HG02763 (cell line): ENCODE measurements around the gene IFNLR1.

Experiments
- ATAC-seq: cut with Tn5 transposase; IDR thresholded peaks from one replicate; pipeline ENCODE4 v1.9.1; 2021; ENCODE audit warnings: mild to moderate bottlenecking, moderate library complexity; ENCODE audit not compliant: unreplicated experiment

Gene IFNLR1

DNA sequence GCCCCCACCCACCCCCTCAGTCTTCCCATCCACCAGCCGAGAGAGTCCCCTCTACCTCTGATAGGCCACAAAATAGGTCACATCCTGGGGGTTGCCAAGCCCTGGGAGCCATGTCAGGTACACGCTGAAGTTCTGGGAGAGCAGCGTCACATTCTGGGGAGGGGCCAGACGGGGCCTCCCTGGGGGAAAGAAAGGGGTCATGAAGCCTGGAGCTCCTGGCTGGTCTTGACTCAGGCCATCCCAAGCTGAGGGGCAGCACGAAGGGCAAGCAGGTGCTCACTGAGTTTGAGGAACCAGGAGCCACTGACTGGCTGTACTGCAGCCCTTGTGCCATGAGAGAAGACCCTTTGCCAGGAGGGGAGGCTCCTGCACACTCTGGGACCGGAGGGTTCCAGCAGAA is 6.4 kb downstream of the IFNLR1 start:
- ATAC-seq = no peak

DNA sequence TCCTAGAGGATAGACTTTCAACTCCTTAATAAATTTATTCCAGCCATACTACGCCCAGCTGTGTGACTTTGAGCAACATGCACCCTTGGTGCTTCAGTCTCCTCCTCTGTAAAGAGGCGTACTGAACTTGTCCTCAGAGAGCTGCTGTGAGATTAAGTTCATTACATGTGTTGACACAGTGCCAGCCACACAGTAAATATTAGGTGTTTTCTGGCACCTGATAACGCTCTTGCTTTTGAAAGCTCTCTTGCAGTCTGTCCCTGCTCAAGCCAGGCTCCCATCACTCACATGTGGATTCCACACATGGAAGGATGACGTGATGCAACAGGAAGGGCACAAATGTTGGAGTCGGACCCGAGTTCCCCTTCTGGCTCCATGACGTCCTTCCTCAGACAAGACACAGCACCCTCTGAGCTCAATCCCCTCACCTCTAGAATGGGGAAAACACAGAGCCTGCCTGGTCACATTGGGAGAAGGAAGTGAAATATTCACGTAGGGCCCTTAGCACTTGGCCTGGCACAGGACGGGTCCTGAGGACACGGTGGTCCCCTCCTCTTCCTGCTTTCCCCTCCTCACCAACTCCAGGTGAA is 7.7 kb downstream of the IFNLR1 start:
- ATAC-seq = no peak

DNA sequence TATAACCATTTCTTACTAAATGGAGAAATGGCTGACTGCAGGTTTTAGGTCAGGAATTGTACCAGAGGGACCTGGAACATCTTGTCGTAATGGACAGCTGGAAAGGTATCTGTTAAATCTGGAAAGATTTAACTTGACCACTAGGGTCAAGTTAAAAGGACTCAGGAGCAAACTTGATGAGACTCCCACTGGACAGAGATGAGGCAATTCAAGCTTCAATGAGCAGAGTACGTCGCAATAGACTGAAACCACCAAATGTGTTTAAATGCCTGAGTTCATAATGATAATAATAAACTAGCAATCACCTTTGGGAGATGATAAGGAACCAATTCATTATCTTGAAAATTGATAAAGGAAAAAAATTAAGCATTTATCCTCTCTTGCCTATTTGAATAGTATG is 8.7 kb downstream of the IFNLR1 start:
- no peak for ATAC-seq

DNA sequence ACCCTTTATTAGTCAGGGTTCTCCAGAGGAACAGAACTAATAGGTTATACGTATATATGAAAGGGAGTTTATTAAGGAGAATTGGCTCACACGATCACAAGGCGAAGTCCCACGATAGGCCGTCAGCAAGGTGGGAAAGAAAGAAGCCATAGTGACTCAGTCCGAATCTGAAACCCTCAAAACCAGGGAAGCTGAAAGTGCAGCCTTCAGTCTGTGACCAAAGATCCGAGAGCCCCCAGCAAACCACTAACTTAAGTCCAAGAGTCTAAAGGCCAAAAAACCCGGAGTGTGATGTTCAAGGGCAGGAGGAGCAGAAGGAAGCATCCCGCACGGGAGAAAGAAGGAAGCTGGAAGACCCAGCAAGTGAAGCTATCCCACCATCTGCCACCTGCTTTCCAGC is 9.9 kb downstream of the IFNLR1 start:
- no peak for ATAC-seq

DNA sequence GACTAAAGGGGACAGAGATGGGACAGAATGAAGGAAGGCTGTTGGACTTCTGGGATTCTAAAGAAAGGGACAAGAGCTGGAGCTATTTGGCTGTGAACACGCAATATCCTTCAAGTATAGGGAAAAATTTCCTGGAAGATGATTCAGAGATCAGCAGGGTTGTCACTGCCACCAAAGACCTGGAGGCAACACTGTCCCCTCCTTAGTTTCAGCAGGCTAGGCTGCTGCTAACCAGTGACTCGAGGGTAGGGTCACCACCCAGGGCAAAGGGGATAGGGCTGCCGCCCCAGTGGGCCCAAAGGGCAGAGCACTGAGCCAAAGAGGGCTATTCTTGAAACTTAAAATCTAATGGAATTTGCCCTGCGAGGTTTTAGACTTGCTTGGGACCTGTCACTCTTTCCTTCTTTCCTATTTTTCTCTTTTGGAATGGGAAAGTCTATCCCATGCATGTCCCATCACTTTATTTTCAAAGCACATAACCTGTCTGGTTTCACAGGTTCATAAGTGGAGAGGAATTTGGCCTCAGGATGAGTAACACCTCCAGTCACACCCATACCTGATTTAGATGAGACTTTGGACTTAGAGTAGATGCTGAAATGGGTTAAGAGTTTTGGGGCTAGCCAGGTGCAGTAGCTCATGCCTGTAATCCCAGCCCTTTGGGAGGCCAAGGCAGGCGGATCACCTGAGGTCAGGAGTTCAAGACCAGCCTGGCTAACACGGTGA is 11.9 kb downstream of the IFNLR1 start:
- ATAC-seq = no peak

DNA sequence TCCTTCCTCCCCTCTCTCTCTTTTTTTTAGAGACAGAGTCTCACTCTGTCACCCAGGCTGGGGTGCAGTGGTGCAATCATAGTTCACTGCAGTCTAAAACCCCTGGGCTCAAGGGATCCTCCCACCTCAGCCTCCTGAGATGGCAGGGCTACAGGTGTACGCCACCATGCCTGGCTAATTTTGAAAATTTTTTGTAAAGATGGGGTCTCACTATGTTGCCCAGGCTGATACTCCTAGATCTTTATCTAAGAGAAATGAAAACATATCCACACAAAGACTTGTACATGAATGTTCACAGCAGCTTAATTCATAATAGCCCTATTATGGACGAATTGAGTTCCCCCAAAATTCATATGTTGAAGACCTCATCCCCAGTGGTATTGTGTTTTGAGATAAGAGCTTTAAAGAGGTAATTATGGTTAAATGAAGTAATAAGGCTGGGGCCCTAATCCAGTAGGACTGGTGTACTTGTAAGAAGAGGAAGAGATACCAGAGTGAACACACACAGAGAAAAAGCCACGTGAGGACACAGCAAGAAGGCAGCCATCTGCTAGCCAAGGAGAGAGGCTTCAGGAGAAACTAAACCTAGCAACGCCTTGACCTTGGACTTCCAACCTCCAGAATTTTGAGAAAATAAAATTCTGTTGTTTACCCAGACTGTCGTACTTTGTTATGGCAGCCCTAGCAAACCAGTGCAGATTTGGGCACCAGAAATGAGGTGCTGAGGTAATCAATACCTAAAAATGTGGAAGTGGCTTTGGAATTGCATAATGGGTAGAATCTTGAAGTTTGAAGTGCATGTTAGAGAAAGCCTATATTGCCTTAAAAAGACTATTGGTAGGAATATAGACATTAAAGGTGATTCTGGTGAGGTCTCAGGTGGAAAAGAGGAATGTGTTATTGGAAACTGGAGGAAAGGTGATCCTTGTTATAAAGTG is 13.2 kb downstream of the IFNLR1 start:
- no peak for ATAC-seq

DNA sequence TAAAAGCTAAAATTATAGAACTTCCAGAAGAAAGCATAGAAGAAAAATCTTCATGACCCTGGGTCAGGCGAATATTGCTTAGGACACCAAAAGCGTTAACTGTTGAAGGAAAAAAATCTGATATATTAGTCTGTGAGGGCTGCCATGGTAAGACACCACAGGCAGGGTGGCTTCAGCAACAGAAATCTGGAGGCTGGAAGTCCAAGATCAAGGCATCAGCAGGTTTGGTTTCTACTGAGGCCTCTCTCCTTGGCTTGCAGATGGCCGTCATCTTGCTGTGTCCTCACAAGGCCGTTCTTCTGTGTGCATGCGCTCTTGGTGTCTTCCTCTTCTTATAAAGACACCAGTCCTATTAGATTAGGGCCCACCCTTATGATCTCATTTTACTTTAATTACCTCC is 14.5 kb downstream of the IFNLR1 start:
- no peak for ATAC-seq

DNA sequence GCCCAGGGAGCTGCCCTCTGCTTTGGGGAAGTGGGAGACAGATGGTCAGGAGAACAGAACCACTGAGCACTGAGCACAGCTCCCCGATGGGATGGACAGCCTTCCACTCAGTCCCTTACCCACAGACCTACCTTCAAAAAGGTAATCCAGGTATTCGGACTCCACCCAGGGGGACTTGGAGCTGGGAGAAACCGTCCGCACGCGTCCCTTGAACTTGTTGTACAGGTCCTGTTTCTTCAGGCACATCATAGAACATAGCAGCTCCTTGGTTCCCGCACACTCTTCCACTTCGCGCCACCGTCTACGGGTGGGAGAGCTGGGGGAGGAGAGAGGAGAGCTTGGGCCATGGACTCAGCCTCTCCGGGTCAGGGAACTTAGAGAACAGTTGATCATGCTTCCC is 17.8 kb downstream of the IFNLR1 start:
- ATAC-seq = no peak

DNA sequence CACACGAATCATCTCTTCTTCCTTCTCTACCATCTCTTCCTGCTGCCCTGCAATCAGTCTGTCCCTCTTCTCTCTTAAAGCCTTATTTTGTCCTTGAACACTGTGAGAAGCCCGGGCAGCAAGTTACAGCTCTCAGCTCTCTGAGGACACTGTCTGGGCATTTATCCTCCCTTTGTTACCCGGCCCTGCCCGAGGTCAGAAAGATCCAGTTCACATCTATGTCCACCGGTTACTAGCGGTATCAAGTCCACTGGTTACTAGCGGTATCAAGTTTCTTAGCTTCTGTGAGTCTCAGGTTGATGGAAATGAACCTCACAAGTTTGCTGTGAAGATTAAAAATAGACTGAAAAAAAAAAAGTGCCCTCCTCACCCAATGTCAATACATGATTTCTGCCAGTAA is 18.8 kb downstream of the IFNLR1 start:
- no peak for ATAC-seq

DNA sequence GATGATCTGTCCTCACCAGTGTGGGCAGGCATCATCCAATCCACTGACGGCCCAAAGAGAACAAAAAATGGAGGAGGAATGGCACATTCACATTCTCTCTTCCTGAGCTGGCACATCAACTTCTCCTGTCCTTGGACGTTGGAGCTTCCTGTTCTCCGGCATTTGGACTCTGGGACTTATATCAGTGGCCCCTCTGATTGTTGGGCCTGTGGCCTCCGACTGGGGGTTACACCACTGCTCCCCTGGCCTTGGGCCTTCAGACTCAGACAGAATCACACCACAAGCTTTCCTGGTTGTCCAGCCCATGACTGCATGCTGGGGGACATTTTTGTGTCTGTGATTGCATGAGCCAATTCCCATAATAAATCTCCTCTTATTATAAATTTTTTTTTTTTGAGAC is 20.1 kb downstream of the IFNLR1 start:
- ATAC-seq = no peak

DNA sequence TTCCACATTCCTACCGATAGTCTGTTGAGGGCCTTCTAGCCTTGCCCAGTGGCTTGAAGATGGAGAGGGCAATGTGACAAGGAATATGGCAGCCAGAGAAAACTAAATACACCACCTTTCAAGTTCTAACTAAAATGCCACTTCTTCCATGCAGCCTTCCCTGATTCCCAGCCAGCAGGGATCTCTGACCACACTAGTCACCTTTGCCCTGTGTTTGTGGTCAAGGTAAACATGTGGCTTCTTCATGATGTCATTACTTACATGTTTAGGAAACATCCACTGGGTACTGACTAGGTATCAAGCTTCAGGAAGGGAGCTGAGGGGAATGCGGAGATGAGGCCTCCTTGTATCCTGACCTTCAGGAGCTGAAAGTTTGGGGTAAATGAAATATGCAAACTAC is 21.6 kb downstream of the IFNLR1 start:
- no peak for ATAC-seq

DNA sequence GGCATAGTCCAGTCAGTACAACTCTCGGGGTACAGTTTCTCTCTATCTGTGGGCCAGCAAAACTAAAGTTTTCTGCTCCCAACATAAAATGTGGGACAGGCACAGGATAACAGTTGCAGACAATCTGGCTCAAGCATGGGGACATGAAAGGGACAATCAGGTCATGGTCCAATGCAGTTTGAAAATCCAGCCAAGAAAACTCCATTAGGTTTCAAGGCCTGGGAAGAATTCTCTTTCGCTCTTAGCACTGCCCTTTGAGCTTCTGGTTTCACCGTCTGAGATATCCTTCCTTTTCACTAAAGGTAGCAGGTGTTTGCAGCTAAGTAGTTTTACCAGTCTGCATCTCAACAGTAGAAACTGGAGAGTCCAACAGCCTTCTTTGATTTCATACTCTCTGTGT is 23.1 kb downstream of the IFNLR1 start:
- ATAC-seq = no peak

DNA sequence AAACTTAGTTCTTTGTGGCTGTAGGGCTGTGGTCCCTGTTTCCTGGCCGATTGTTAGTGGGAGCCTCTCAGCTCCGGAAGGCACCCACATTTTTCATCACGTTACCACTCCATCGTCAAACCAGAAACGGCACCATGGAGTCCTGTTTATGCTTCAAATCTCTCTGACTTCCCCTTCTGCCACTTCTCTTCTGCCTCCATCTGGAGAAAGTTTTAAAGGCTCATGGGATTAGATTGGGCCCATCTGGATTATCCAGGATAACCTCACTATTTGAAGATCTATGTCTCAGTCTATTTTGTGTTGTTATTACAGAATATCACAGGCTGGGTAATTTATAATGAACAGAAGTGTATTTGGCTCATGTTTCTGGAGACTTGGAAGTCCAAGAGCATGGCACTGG is 24.9 kb downstream of the IFNLR1 start:
- no peak for ATAC-seq

DNA sequence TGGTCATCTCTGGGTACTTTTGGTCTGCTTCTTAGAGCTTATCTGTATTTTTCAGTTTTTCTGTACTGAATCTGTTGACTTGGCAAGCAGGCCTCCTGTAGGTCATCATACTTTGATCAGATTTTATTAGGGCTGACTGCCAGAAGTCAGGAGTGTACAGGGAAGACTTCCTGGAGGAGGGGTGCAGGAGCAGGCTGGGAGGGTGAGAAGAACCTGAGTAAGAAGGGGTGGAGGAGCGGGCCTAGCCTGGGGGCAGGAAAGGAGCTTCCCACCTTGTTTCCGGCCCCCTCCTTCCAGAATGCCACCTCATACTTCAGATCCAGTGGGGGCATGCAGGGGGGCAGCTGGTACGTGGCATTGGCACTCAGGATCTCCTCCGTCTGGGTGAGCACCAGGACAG is 25.8 kb downstream of the IFNLR1 start:
- ATAC-seq = no peak

DNA sequence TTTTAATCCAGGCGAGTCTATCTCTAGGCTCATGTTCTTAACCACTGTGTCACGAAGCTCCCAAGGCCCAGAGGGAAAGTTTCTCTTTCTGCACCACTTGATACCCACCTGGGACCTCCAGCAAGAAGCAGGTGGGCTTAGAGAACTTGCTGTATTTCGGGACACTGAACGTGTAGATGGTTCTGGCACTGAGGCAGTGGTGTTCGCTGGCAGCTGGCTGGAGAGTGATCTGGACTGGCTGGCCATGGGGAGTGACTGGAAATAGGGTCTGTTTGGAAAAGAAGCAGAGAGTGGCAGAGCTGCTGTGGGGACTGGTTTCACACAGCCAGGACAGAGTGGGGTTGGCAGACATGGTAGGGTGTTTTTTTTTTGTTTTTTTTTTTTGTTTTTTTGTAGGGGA is 27.7 kb downstream of the IFNLR1 start:
- ATAC-seq = no peak

DNA sequence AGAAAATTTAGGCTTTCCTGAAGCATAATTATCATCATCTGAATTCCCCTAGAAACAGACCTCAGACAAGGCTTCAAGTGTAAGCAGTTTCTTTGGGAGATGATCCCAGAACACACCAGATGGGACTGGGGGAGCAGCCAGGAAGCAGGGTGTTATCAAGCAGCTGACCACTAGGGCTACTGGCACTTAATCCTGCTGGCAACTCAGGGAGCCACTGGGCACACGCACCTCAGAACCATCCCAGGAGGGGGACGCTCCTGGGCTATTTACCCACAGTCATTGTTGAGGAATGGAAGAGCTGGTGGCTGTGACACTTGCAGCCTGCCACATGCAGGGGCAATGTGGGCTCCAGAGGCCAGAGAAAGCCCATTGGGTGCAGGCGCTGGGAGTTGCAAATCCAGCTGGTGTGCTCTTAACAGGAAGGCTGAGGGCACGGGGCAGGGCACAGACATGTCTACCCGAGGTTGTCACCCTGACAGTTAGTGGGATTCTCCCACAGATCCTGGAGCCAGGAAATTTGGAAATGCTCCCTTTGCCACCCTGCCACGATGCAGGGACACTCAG is 29.1 kb downstream of the IFNLR1 start:
- ATAC-seq = no peak

DNA sequence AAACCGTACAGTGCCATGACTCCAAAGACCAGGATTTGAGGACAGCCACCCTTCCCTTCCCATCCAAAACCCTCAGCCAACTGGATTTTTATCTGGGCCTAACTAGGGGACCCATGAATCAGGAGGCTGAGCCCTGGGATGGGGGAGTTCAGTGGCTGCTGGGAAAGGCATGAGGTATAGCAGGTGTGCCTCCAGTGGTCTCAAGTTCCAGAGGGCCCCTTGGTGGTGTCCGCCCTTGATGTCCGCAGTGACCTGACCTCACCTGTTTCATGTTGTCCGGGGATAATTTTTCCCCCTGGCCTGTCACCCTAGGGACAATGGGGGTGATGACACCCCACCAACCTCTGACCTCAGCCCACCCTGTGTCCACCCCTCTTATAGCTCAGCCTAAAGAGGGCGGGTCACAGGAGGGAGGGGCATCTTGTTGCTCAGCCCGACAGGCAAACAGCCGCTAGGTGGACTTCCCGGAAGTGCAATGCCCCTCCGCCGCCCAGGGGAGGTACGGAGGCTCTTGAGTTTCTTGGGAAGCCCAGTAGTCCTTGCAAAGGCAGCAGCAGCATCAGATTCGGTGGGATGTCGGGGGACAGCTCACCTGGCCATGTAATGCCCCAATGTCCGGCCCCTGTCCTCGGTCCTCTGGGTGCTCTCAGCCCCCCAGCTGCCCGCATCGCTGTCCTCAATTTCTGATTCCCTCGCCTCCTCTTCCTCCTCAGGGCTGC is 30.4 kb downstream of the IFNLR1 start:
- no peak for ATAC-seq

DNA sequence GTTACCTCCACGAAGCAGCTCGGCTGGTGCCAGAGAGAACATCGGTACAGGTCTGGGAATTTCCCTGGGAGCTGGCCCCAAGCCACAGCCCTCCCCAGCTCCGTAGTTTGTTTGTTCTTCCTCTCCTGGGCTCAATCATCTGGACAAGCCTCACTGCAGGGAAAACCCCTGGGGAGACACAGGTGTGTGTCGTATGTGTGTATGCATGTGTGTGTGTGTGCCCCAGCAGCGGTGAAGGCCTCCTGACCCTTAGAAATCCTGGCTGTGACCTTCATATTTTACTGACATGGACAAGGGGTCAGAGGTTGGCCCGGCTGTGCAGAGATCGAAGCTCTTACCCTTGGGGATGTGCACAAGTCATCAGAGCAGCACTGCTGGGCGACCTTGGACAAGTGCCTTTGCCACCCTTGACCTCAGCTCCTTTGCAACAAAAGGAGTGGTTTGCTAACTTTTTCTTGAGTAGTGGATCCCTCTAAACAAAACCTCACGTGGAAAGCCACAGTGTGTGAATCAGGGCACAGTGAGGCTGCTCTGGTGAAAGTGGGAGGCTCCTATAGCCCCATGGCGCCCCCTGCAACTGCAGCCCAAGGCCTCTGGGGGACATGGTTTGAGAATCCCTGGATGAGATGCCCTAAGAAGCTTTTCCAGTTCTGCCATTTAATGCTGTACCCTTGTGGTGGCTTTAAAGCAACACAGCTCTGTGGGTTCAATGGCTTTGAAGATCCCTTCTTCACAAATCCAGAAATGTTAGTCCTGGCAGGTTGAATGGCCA is 31.9 kb downstream of the IFNLR1 start:
- ATAC-seq = no peak

DNA sequence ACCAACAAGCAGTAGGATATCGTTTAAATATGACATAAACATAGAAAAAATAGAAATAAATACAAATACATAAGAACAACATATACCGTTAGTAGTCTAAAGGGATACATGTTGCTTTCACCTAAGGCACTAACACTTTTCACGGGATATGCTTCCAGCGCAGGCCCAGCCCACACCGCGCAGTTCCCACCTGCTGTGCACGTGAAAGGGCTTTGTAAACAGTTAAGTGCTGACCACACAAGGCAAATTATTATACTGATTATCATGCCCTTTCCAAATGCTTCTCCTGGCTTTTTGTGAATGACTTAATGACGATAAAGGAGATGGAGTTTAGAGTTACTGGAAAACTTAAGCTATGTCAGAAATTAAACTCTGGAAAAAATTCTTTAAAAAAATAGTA is 32.9 kb downstream of the IFNLR1 start:
- ATAC-seq = no peak
